Naive thymus-derived CD4-positive, alpha-beta T cell (primary cell): Measurements from ENCODE around the gene CHN2. TPM values are rescaled to one million over a fixed set of nuclear protein-coding genes. Genes with fewer than 3 reads are reported as not detected.

Experiments
- ATAC-seq: fragments of 150-1000 bp; cut with Tn5 transposase; 2 replicates; pipeline ENCODE4 v1.10.0; 2021; ENCODE audit warnings: mild to moderate bottlenecking, moderate library complexity
- CTCF ChIA-PET: fragments of 350-600 bp; sonication (Branson Sonifier 250); formaldehyde crosslinking; loops from one replicate; lab custom pipeline; 2021; ENCODE audit warnings: antibody characterized with exemption; lab: Charles Lee
- POLR2A ChIA-PET: fragments of 350-600 bp; sonication (Branson Sonifier 250); formaldehyde crosslinking; loops from one replicate; lab custom pipeline; 2021; ENCODE audit warnings: antibody characterized with exemption, inconsistent platforms; lab: Charles Lee
- DNase-seq, 9 donors: peaks; one replicate each; pipeline versions ENCODE4 v3.0.0 to v3.0.0-alpha.2; 2020 to 2022; ENCODE audit warnings: mixed read lengths in 1 of 9
- H3K27ac ChIP-seq: one replicate; pipeline ENCODE4 v1.7.0; 2013; ENCODE audit warnings: mild to moderate bottlenecking, low read depth, low read length, moderate library complexity
- H3K27me3 ChIP-seq, 2 donors: one replicate each; pipeline ENCODE4 v1.7.0; 2013; ENCODE audit warnings: low read length in 2 of 2, mild to moderate bottlenecking in 2 of 2, moderate library complexity in 2 of 2; ENCODE audit not compliant: control insufficient read depth in 2 of 2, insufficient read depth in 2 of 2
- H3K36me3 ChIP-seq, 3 experiments: 1 replicate in 2 of 3; 2 replicates in 1 of 3; pipeline ENCODE4 v1.7.0; 2013; ENCODE audit warnings: low read length in 3 of 3, mild to moderate bottlenecking in 3 of 3, moderate library complexity in 1 of 3; ENCODE audit not compliant: insufficient read depth in 3 of 3, control insufficient read depth in 2 of 3
- H3K4me1 ChIP-seq, 2 donors: one replicate each; pipeline ENCODE4 v1.7.0; 2013; ENCODE audit warnings: low read length in 2 of 2, mild to moderate bottlenecking in 2 of 2, moderate library complexity in 1 of 2; ENCODE audit not compliant: control insufficient read depth in 2 of 2, insufficient read depth in 2 of 2
- H3K4me3 ChIP-seq: 2 replicates; pipeline ENCODE4 v1.7.0; 2013; ENCODE audit warnings: mild to moderate bottlenecking, low read length
- H3K9me3 ChIP-seq, 3 experiments: 1 replicate in 2 of 3; 2 replicates in 1 of 3; pipeline ENCODE4 v1.7.0; 2013; ENCODE audit warnings: low read length in 3 of 3; ENCODE audit not compliant: control insufficient read depth in 2 of 3
- H3K27ac Mint-ChIP-seq, 9 donors: one replicate each; pipeline ENCODE4 v1.8.0; 2020 to 2022; ENCODE audit warnings: mixed read lengths in 9 of 9, mild to moderate bottlenecking in 8 of 9, moderate library complexity in 5 of 9, inconsistent platforms in 2 of 9
- H3K27me3 Mint-ChIP-seq, 5 donors: one replicate each; pipeline ENCODE4 v1.8.0; 2021 to 2022; ENCODE audit warnings: mixed read lengths in 5 of 5, mild to moderate bottlenecking in 1 of 5
- H3K36me3 Mint-ChIP-seq, 5 donors: one replicate each; pipeline ENCODE4 v1.8.0; 2020 to 2022; ENCODE audit warnings: mixed read lengths in 5 of 5, mild to moderate bottlenecking in 3 of 5, inconsistent platforms in 1 of 5
- H3K4me1 Mint-ChIP-seq, 7 donors: one replicate each; pipeline ENCODE4 v1.8.0; 2020 to 2022; ENCODE audit warnings: mixed read lengths in 7 of 7, mild to moderate bottlenecking in 3 of 7, inconsistent platforms in 1 of 7
- H3K4me3 Mint-ChIP-seq, 10 donors: one replicate each; pipeline ENCODE4 v1.8.0; 2020 to 2022; ENCODE audit warnings: mild to moderate bottlenecking in 10 of 10, mixed read lengths in 10 of 10, moderate library complexity in 6 of 10, inconsistent platforms in 2 of 10
- H3K9me3 Mint-ChIP-seq, 11 donors: one replicate each; pipeline ENCODE4 v1.8.0; 2020 to 2022; ENCODE audit warnings: mixed read lengths in 11 of 11, mild to moderate bottlenecking in 4 of 11, inconsistent platforms in 1 of 11, moderate library complexity in 1 of 11
- intact Hi-C, 2 donors: fragments of 100-400 bp; cut with micrococcal nuclease; formaldehyde crosslinking; loops; one replicate each; pipeline ENCODE4 v1.15.1; 2023
- polyA plus RNA-seq, 2 donors: library from polyadenylated mRNA; unstranded; fragments of 300-500 nt; fragmentation: Illumina TruSeq; gene quantifications; one replicate each; pipeline ENCODE4 v1.2.3, GENCODE V29; 2021
- total RNA-seq, 6 experiments: library from RNA in 5 of 6; stranded (reverse) in 5 of 6; gene quantifications; 1 replicate in 5 of 6; 2 replicates in 1 of 6; pipeline ENCODE4 v1.2.3 and lab custom pipeline; 2021 to 2026

CHN2 gene
- total and polyA plus RNA-seq, 7 experiments from 2014 or later: 0.34 to 28.1 (median 0.98) TPM

DNA sequence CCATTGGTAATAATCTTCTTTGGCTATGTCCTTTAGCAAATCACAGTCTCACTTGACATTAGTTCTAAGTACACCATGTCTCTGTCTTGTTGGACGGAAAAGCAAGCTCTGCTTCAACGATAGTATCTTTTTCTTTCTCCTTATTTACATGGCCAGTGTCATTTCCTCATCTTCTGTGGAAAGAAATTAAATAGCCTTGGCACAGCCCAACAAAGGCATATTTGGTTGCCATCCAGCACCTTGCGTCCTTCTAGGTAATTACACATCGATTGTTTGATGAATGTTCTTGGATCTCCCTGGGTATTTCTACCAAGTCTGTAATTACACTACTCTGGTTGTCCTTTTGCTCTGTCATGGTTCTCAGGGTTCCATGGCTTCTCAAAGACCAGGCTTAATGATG is 183.1 kb downstream of the CHN2 start:
- H3K27me3 ChIP-seq: no peaks in the 10 kb centered on the region
- no peak for ATAC-seq
- H3K4me3 ChIP-seq: no peak overlapping the region
- H3K4me1 ChIP-seq: no peaks in the 10 kb centered on the region
- H3K27ac ChIP-seq: no peak overlapping the region
- ChIA-PET CTCF (no interaction called here), POLR2A (no interaction called here)
- intact Hi-C loops: no loop called here
- Mint-ChIP-seq H3K36me3 (no peaks in the 10 kb centered on the region), H3K4me1 (peaks cover 0 to 2% (median 0%) of the 10 kb centered on the region in 7 donors), H3K9me3 (peaks cover 0 to 2% (median 0%) of the 10 kb centered on the region in 11 donors), H3K4me3 (no peak overlapping the region), H3K27me3 (peaks cover 0 to 20% (median 8%) of the 10 kb centered on the region in 5 donors), H3K27ac (no peak overlapping the region)
- H3K36me3 ChIP-seq: no peaks in the 10 kb centered on the region
- no peaks in the 10 kb centered on the region for H3K9me3 ChIP-seq
- no peak for DNase-seq

DNA sequence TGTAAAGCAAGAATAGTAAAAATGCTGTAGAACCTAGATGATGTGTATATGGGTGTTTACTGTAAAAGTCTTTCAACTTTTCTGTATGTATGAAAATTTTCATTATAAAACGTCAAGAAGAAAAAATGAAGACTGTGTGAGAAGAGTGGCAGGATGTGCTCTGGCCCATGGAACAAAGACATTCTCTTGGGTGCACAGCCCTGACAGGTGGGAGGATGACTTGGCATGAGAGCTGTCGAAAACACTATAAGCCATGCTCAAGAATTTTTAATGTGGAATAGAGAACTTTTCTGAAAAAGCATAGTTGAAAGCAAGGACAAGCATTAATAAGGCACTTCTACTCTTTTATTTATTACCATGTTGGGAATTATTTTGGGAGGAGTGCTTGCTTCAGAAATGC is 185.0 kb downstream of the CHN2 start:
- Mint-ChIP-seq H3K4me1 (no peaks in the 10 kb centered on the region), H3K4me3 (no peak overlapping the region), H3K27me3 (peaks cover 0 to 20% (median 9%) of the 10 kb centered on the region in 5 donors), H3K27ac (no peak overlapping the region), H3K9me3 (no peaks in the 10 kb centered on the region), H3K36me3 (no peaks in the 10 kb centered on the region)
- Histone ChIP-seq H3K4me1 (no peaks in the 10 kb centered on the region), H3K27me3 (no peaks in the 10 kb centered on the region), H3K36me3 (no peaks in the 10 kb centered on the region), H3K4me3 (no peak overlapping the region), H3K27ac (no peak overlapping the region), H3K9me3 (no peaks in the 10 kb centered on the region)
- DNase-seq: no peak
- no peak for ATAC-seq
- ChIA-PET CTCF (no interaction called here), POLR2A (no interaction called here)
- intact Hi-C loops: no loop called here

DNA sequence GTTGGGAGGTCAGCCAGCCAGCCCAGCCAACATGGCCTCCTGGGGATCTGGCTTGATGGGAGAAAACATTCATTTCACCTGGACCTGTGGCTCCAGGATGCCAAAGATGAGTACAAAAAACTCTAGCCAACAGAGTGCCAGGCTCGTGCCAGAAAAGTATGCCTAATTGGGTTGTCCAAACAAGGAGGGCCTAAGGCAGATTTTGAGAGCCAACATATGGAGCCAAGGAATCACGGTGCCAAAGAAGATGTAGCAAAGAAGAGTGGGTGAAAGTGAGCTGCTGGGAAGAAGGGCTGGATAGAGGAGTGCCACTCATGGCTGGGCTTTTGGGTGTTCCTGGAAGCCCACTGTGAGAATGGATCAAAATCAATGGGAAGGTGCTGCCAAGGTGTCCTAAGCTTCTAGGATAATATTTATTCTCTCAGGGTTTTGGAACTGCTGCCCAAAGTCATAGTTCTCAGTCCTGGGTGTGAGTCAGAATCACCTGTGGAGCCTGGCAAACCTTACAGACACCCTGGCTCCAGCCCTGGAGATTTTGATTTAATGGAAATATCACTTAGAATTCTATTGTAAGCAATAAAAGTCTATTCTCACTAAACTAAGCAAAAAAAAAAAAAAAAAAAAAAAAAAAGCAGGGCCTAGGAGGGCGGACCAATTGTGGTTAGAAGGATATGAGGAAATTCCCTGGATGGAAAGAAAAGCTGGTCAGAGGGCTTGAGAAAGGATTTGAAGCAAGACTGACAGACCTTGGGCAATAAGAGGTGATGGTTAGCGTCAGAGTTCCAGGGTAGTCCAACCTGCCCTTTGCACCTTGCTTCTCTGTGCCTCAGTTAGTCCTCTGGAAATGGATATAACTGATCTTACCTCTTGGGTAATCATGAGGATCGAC is 186.9 kb downstream of the CHN2 start:
- no peak overlapping the region for H3K4me3 Mint-ChIP-seq
- H3K4me1 Mint-ChIP-seq: no peaks in the 10 kb centered on the region
- Histone ChIP-seq H3K9me3 (no peaks in the 10 kb centered on the region), H3K4me1 (no peaks in the 10 kb centered on the region), H3K36me3 (no peaks in the 10 kb centered on the region), H3K27me3 (no peaks in the 10 kb centered on the region), H3K4me3 (no peak overlapping the region), H3K27ac (no peak overlapping the region)
- H3K9me3 Mint-ChIP-seq: no peaks in the 10 kb centered on the region
- intact Hi-C loops: no loop called here
- peaks cover 0 to 20% (median 9%) of the 10 kb centered on the region in 5 donors for H3K27me3 Mint-ChIP-seq
- no peak for DNase-seq
- no peak for ATAC-seq
- no peak overlapping the region for H3K27ac Mint-ChIP-seq
- no peaks in the 10 kb centered on the region for H3K36me3 Mint-ChIP-seq
- CTCF ChIA-PET: no interaction called here
- POLR2A ChIA-PET: no interaction called here

DNA sequence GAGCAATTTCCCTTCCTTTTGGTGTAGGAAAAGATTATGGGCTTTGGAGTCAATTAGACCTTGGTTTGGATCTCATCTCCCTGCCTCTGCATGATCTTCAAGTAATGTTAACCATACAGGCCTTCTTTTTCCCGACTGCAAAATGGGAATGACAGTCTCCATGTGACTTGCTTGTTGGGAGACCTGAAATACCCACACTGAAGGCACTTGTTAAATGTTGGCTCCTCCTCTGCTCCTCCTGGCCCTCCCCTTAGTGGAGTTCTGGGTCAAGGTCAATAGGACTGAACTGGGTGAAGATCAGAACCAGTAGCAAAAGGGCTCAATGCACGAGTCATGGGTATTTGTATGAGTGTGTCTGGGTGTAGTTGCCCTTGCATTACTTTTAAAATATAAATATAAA is 189.7 kb downstream of the CHN2 start:
- Mint-ChIP-seq H3K27me3 (peaks cover 0 to 9% (median 8%) of the 10 kb centered on the region in 5 donors), H3K4me1 (no peaks in the 10 kb centered on the region), H3K27ac (no peak overlapping the region), H3K36me3 (no peaks in the 10 kb centered on the region), H3K9me3 (no peaks in the 10 kb centered on the region), H3K4me3 (no peak overlapping the region)
- ChIA-PET CTCF (no interaction called here), POLR2A (no interaction called here)
- DNase-seq (no peak), ATAC-seq (no peak)
- no peaks in the 10 kb centered on the region for H3K27me3 ChIP-seq
- intact Hi-C loops: no loop called here
- H3K9me3 ChIP-seq: no peaks in the 10 kb centered on the region
- no peak overlapping the region for H3K4me3 ChIP-seq
- no peaks in the 10 kb centered on the region for H3K4me1 ChIP-seq
- no peak overlapping the region for H3K27ac ChIP-seq
- H3K36me3 ChIP-seq: no peaks in the 10 kb centered on the region

DNA sequence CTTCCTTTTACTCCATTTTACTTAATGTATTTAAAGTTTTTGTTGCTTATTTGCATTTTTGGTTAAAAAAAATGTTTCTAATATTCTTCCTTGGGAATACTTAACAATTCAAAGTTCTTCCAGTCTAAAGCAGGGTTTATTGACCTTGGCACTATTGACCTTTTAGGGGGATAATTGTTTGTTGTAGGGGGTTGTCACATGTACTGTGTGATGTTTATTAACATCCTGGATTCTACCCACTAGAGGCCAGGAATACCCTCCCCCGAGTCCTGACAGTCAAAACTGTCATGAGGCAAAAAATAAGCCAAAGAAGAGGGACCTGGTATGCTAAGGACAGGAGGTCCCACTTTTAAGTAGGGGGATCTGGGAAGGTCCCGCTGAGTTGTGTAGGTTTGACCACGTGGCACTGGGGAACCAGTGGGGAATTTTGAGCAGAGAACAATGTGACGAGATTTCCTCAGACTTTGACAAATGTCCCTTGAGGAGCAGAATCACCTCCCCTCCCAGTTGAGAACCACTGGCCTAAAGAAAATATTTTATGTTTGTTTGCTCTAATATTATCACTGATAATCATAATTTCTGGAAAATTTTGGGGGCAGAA is 190.7 kb downstream of the CHN2 start:
- no peaks in the 10 kb centered on the region for H3K9me3 Mint-ChIP-seq
- ATAC-seq (no peak), DNase-seq (no peak)
- ChIA-PET POLR2A (no interaction called here), CTCF (no interaction called here)
- no peaks in the 10 kb centered on the region for H3K4me1 Mint-ChIP-seq
- no peaks in the 10 kb centered on the region for H3K36me3 Mint-ChIP-seq
- Histone ChIP-seq H3K27ac (no peak overlapping the region), H3K36me3 (no peaks in the 10 kb centered on the region), H3K4me3 (no peak overlapping the region), H3K9me3 (no peaks in the 10 kb centered on the region), H3K4me1 (no peaks in the 10 kb centered on the region), H3K27me3 (no peaks in the 10 kb centered on the region)
- no peak overlapping the region for H3K4me3 Mint-ChIP-seq
- intact Hi-C loops: no loop called here
- peaks cover 0 to 8% (median 5%) of the 10 kb centered on the region in 5 donors for H3K27me3 Mint-ChIP-seq
- H3K27ac Mint-ChIP-seq: no peak overlapping the region

DNA sequence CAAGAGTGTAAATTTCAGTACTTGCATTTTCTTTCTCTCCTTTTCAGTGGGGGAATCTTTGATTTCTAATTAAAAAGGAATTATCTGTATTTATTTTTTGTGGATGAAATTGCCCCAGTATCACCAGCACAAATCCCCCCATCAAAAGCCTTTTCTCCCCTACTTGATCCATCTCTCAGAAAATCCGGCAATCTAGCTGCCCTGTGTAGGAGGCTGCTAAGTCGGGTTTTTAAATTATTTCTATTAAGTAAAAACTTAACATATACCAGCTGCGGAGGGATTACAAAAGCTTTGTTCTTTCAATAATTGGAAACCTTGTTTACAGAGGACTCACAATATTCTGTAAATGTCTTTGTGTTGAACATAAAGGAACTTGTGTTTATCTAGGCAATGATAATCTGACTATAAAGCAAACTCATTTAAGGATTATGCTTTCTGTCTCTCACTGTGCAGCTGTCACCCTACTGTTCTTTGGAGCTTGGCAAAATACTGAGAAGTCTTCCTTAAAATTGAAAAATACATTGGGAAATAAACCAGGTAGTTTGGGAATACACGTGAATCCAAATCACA is 191.7 kb downstream of the CHN2 start:
- Mint-ChIP-seq H3K36me3 (no peaks in the 10 kb centered on the region), H3K27ac (no peak overlapping the region), H3K4me1 (no peaks in the 10 kb centered on the region), H3K9me3 (no peaks in the 10 kb centered on the region), H3K4me3 (no peak overlapping the region), H3K27me3 (peaks cover 0 to 7% (median 0%) of the 10 kb centered on the region in 5 donors)
- ChIA-PET CTCF (no interaction called here), POLR2A (no interaction called here)
- Histone ChIP-seq H3K27me3 (no peaks in the 10 kb centered on the region), H3K4me1 (no peaks in the 10 kb centered on the region), H3K9me3 (no peaks in the 10 kb centered on the region), H3K4me3 (no peak overlapping the region), H3K36me3 (no peaks in the 10 kb centered on the region), H3K27ac (no peak overlapping the region)
- ATAC-seq (no peak), DNase-seq (no peak)
- intact Hi-C loops: no loop called here
